PFSK-1 (cell line): Measurements from ENCODE around the gene SYT8.

Experiments used
- FOXP2 ChIP-seq: optimal IDR thresholded peaks from 2 replicates; pipeline ENCODE3; 2011; ENCODE audit warnings: borderline replicate concordance, control low read depth, inconsistent platforms; ENCODE audit not compliant: insufficient read depth; ENCODE audit errors: extremely low read length, extremely low read depth
- POLR2AphosphoS5 ChIP-seq: IDR thresholded peaks from 2 replicates; pipeline ENCODE4 v1.6.1; 2012; ENCODE audit warnings: low read depth, mild to moderate bottlenecking, control low read depth, low read length, moderate library complexity
- REST ChIP-seq, 2 experiments: IDR thresholded peaks; 2 replicates each; pipeline versions ENCODE4 v1.6.1 to v1.8.0; 2011 to 2012; ENCODE audit warnings: low read depth in 2 of 2, low read length in 2 of 2, control low read depth in 1 of 2, inconsistent platforms in 1 of 2, mild to moderate bottlenecking in 1 of 2, moderate library complexity in 1 of 2; ENCODE audit not compliant: insufficient read depth in 1 of 2
- TAF1 ChIP-seq: IDR thresholded peaks from 2 replicates; pipeline ENCODE4 v1.6.1; 2012; ENCODE audit warnings: low read length, control low read depth, borderline replicate concordance; ENCODE audit not compliant: insufficient read depth

GRCh38 chr11:1825785-1826451 lies 8.9 kb upstream of the SYT8 start:
- TF ChIP-seq POLR2AphosphoS5 (no peak), REST (IDR thresholded peaks at IDR 0.05; ENCODE audit: insufficient read depth in 1 of 2, low read depth in 2 of 2, low read length in 2 of 2) (no peak), FOXP2 (no peak), TAF1 (no peak)
